HG02610 (cell line): ENCODE data around the gene LINC01488.

ENCODE experiments used
- ATAC-seq: cut with Tn5 transposase; IDR thresholded peaks from one replicate; pipeline ENCODE4 v1.9.1; 2021; ENCODE audit warnings: mild to moderate bottlenecking, moderate library complexity; ENCODE audit not compliant: unreplicated experiment

The LINC01488 gene

GRCh38 chr11:69475141-69475865 lies 6.2 kb upstream of the LINC01488 start:
- ATAC-seq, result no peak

DNA sequence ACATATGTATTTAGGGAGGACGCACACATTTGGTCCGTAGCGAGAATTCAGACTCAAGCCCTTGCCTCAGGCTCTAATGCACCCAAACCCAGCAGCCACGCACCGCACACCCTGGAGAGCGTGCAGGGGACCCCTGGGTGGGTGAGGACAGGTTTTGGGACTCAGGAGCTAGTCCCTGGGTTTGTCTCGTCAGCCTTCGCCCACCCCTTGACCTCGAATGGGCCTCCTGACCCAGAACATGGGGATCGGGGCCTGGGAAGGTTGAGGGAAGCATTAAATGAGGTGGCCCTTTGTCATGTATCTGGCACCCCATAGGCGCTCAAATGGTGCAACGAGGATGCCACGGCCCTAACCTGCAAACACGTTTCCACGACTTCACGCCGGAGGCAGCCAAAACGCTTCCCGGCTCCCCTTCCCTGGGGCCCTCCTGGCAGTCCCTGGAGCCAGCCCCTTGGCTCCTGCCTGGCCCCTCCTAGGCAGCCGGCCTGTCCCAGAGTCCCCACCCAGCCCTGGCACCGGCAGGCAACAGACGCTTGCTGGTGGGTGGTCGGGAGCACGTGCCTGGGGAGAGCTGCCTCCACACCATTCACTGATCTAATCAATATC lies 5.5 kb upstream of the LINC01488 start:
- no peak for ATAC-seq

DNA sequence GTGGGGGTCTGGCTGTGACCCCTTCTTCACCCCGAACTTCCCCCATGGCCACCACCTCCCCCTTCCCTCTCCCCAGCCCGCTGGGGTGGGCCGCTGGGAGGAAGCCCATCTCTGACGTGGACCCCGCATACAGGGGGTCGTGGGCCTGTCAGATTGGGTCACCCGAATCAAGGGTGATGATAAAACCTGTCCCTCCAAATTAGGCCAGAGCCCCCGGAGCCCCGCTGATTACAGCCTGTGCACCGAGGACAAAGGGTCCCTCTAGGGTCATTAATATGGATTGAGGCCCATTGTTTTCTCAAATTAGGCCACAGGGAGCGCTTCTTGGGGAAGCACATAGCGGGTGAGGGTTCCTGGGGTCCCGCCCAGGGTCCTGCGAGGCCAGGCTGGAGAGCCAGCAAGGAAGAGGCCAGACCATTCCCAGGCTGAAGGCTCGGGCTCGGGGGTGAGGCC lies 4.9 kb upstream of the LINC01488 start:
- no peak for ATAC-seq

- ATAC-seq, result no peak
These were observed 4.4 kb upstream of the LINC01488 start for GRCh38 chr11:69477086-69477485.

GRCh38 chr11:69479591-69480271 lies 1.7 kb upstream of the LINC01488 start:
- no peak for ATAC-seq

DNA sequence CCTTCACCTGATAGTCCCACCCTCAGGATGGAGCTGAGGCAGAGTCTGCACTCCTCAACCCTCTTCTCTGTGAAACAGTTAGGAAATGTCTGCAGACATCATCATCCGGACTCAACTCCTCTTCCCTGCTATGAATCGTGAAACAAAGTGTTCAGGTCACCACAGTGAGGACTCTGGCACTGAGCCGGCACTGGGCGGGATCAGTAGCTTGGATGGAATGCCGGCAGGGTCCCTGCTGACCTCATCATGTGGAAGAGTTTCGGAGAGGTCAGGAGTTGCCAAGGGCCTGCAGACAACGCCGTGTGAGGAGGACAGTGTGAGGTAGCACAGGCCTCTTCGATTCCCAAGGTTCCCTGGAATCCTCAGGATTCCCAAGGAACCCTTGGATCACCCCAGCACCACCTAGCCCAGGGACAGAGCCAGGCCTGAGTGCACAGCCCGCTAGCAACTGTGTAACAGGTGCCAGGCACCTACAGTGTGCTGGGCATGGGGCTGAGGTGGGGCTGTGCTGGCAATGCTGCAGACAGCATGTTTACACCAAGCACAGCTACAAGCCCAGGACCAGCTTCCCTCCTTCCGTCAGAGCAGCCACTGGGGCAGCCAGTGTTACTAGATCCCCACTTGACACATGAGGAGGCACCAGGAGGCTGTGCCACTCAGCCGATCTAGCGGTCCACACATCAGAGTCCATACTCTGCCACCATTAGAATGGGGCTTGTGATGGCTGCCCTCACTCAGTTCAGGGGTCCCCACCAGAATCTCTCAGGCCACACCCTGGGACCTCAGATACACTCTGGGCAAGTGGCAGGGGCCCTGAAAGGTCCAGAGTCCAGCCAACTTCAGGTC lies 693 bp upstream of the LINC01488 start:
- ATAC-seq, result no peak

DNA sequence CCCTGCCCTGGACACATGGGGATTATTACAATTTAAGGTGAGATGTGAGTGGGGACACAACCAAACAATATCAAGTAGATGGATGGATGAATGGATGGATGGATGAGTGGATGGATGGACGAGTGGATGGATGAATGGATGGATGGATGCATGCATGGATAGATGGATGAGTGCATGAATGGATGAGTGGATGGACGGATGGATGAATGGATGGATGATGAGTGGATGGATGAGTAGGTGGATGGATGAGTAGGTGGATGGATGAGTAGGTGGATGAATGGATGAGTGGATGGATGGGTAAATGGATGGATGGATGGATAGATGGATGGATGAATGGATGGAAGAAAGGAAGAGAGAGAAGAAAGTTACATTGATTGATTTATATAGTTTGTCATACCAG lies 859 bp downstream of the LINC01488 start:
- no peak for ATAC-seq

DNA sequence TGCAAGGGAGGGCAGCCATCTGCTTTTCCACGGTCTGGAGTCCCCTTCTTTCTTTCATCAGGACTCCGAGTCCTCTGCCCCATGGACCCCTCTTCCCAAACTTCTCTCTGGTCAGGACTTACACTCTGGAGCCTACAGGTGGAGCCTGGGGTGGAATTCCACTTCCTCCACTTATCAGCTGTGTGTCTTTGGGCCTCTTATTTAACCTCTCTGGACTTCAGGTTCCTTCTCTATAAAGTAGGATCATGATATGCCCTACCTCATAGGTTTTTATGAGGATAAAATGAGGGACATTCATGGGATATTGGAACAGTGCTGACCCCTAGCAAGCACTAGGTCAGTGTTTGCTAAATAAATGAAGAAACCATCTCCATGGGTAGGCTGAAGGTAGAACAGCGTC lies 1.7 kb downstream of the LINC01488 start:
- ATAC-seq, result no peak

DNA sequence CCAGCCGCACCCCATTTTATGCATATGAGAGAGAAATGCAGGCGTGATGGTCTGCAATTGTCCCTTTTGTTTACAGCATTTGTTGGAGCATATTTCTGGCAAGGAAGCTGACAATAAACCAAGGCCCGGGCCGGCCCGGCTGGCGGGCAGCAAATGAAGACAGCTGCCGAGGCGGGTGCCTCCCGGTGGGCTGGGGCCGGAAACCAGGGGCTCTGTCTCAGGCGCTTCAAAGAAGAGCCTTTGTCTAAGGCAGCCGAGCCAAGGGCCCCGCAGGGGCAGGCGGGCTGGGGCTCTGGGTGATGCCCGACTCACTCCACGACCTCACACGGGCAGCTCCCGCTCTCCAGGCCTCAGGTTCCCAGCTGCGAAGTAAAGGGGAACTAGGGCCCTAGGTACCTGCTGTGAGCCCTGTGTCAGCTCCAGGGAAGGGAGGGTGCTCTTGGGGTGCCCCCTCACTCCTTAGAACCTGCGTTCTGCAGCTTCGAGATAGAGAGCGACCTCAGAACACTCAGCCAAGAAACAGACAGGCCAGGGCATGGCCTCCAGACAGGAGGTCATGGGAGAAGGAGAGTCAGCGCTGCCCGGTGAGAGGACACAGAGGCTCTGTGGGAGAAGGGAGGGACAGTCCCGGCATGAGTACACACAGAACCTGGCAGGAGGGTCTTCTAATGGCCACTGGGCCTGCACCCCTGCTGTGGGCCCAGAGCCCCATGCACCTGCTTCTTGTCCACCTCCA lies 2.4 kb downstream of the LINC01488 start:
- ATAC-seq, result no peak

- no peak for ATAC-seq
These were observed 3.2 kb downstream of the LINC01488 start for GRCh38 chr11:69484427-69485259.

DNA sequence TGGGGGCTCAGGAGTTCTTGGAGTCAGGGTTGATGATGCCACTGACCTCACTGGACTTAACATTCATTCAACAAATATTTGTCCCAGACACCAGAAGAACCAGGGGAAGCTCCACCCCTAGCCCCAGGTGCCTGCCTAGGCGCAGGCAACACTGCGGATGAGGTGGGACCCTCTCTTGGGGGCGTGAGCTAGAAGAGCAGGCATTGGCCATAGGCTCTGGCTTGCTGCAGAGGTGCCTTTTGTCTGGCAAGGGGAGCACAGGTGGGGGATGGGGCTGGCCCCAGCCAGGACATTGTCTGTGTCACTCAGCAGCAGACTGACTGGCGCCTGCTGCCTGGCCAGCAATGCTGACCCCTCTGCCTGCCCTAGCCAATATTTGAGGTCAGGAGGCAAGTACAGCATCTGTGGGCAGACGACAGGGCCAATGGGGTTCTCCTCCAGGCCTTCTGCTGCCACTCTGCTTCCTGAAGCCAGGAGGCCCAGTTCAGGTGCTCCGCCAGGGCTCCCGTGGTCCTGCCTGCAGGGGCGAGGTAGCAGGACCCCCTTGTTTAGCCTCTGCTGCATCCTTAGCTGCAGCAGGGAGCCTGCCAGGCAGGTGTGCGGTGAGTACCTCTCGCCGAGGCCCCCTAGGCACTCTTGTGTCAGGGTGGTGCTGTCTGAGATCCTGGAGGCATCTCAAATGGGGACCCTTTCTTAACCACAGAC lies 4.0 kb downstream of the LINC01488 start:
- no peak for ATAC-seq

- ATAC-seq, result no peak
These were observed 4.8 kb downstream of the LINC01488 start for GRCh38 chr11:69486056-69486772.

DNA sequence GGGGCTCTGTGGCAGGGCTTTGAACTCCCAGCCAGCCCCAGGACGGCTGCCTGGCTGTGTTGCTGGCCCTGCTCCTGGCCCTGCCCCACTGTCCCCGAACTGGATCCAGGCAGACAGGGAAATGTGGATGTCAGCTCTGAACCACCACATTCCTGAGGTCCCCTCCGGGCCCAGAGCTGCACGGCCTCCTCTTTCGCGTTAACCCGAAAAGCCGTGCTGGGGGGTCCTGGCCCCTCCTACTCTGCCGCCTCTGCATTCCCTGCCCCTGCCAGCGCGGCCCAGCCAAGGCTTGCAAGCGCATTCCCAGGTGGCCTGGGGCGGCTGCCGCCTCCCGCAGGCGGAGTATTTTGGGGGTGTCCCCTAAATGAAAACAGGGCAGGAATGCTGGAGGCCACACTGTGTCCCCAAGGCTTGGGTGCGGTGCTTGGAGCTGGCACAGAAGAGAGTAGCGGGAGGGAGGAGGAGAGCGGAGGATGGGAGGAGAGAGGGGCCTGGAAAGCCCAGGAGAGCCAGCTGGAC lies 5.4 kb downstream of the LINC01488 start:
- ATAC-seq, result no peak

- no peak for ATAC-seq
These were observed 5.9 kb downstream of the LINC01488 start for GRCh38 chr11:69487391-69487790.

DNA sequence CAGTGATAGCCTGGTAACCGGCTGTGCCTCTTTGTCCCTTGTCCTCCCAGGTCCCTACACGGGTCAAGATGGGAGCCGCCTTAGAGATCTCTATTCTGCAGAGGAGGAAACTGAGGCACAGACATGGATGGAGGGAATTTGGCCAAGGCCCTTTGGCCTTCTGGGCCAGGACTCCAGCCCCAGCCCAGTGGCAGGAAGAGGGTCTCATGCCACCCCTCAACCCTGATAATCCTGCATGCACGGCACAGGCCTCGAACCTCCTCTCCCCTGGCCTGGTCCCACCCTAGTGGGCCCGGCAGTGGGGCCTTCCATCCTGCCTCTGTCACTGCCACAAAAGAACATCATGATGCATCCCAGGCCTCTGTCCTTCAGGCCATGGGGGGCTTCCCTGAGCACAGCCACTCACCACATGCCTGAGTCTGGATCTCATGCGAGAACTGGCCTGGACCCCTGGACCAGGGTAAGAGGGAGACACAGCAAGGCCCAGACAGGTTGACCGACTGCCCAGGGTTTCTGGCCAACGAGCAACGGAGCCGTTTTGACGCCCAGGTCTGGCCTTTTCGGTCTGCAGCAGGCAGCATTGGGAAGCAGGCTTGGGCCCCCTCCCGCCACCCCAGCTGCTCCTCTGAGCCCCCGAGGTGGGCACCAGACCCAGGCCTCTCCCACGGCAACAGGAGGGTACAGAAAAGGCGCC lies 6.5 kb downstream of the LINC01488 start:
- ATAC-seq, result no peak

DNA sequence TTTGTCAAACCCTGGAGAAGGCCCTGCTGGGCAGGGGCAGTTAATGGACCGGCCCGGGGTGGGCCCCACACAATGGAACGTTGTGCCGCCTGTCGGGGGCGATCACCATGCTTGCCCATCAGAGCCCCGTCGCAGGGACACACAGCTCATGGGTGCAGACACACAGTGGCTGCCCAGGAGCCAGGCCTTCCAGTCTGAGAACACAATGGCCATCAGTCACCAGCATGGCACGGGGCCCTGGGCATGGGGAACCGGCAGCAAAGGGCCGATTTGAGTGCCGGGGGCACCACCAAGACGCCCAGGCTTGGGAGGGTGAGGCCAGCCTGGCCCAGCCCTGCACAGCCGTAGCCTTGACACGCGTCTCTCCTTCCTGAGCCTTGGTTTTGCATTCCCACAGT lies 7.1 kb downstream of the LINC01488 start:
- no peak for ATAC-seq

GRCh38 chr11:69489031-69489745 lies 7.7 kb downstream of the LINC01488 start:
- no peak for ATAC-seq
